GM23338 (cell line): ENCODE data around the gene KIF21A. TPM values are rescaled to one million over a fixed set of nuclear protein-coding genes. Genes with fewer than 3 reads are reported as not detected.

Experiments used
- ATAC-seq: fragments of 200-7000 bp; cut with Tn5 transposase; 3 replicates; pipeline ENCODE4 v1.9.1; 2020
- DNase-seq: peaks from one replicate; pipeline ENCODE4 v3.0.0-alpha.2; 2015; ENCODE audit warnings: low spot score
- H2AFZ ChIP-seq: fragments of 200-600 bp; sonication (generic); 2 replicates; pipeline ENCODE4 v1.8.0; 2016; ENCODE audit warnings: antibody characterized with exemption, mild to moderate bottlenecking, moderate library complexity
- H3F3A ChIP-seq: fragments of 200-600 bp; sonication (generic); replicated peaks from 2 replicates; pipeline ENCODE4 v1.8.0; 2017; ENCODE audit warnings: antibody characterized with exemption, mixed run types, low read depth
- H3K27ac ChIP-seq: fragments of 200-600 bp; sonication (generic); 2 replicates; pipeline ENCODE4 v1.6.1; 2016; ENCODE audit warnings: low read depth
- H3K27me3 ChIP-seq: fragments of 200-600 bp; sonication (generic); 2 replicates; pipeline ENCODE4 v1.8.0; 2016; ENCODE audit warnings: mild to moderate bottlenecking, mixed run types, moderate library complexity; ENCODE audit not compliant: insufficient read depth
- H3K36me3 ChIP-seq: fragments of 200-600 bp; sonication (generic); 2 replicates; pipeline ENCODE4 v1.8.0; 2016; ENCODE audit warnings: mild to moderate bottlenecking; ENCODE audit not compliant: insufficient read depth
- H3K4me1 ChIP-seq: fragments of 200-600 bp; sonication (generic); 2 replicates; pipeline ENCODE4 v1.8.0; 2016; ENCODE audit warnings: mild to moderate bottlenecking, moderate library complexity; ENCODE audit not compliant: insufficient read depth
- H3K4me2 ChIP-seq: fragments of 200-600 bp; sonication (generic); 2 replicates; pipeline ENCODE4 v1.7.1; 2017; ENCODE audit warnings: mixed run types
- H3K4me3 ChIP-seq: fragments of 200-600 bp; sonication (generic); 2 replicates; pipeline ENCODE4 v1.6.1; 2016; ENCODE audit warnings: mixed run types
- H3K79me2 ChIP-seq: fragments of 200-600 bp; sonication (generic); replicated peaks from 2 replicates; pipeline ENCODE4 v1.8.0; 2017; ENCODE audit warnings: mild to moderate bottlenecking; ENCODE audit not compliant: insufficient read depth
- H3K9me2 ChIP-seq: fragments of 200-600 bp; sonication (generic); 2 replicates; pipeline ENCODE4 v1.8.0; 2017; ENCODE audit not compliant: insufficient read depth
- H4K20me1 ChIP-seq: fragments of 200-600 bp; sonication (generic); replicated peaks from 2 replicates; pipeline ENCODE4 v1.8.0; 2017; ENCODE audit warnings: mild to moderate bottlenecking; ENCODE audit not compliant: insufficient read depth
- H3K27ac Mint-ChIP-seq: 2 replicates; pipeline ENCODE4 v1.8.0; 2020; ENCODE audit warnings: inconsistent platforms, mild to moderate bottlenecking, moderate library complexity, mixed read lengths
- H3K27me3 Mint-ChIP-seq: 3 replicates; pipeline ENCODE4 v1.8.0; 2022; ENCODE audit warnings: low read depth, mild to moderate bottlenecking, moderate library complexity, mixed read lengths, inconsistent platforms; ENCODE audit not compliant: insufficient read depth, poor library complexity
- H3K36me3 Mint-ChIP-seq: 3 replicates; pipeline ENCODE4 v1.8.0; 2021; ENCODE audit warnings: low read depth, mild to moderate bottlenecking, inconsistent platforms, moderate library complexity, mixed read lengths
- H3K4me1 Mint-ChIP-seq: 3 replicates; pipeline ENCODE4 v1.8.0; 2020; ENCODE audit warnings: mild to moderate bottlenecking, inconsistent platforms, mixed read lengths
- H3K4me3 Mint-ChIP-seq: 3 replicates; pipeline ENCODE4 v1.8.0; 2021; ENCODE audit warnings: moderate library complexity, mild to moderate bottlenecking, inconsistent platforms, mixed read lengths
- H3K9me3 Mint-ChIP-seq: 3 replicates; pipeline ENCODE4 v1.8.0; 2020; ENCODE audit warnings: moderate library complexity, mild to moderate bottlenecking, inconsistent platforms, mixed read lengths
- CREB1 ChIP-seq: fragments of 250-450 bp; sonication (Bioruptor Pico); IDR thresholded peaks from 2 replicates; pipeline ENCODE4 v1.5.0; 2020; ENCODE audit warnings: low read depth, mild to moderate bottlenecking, moderate library complexity
- NANOG ChIP-seq: IDR thresholded peaks from 2 replicates; pipeline ENCODE4 v1.6.1; 2016; ENCODE audit warnings: antibody characterized with exemption, borderline replicate concordance
- STAT1 ChIP-seq: IDR thresholded peaks from one replicate; pipeline ENCODE4 v1.6.1; 2016; ENCODE audit warnings: antibody characterized with exemption; ENCODE audit not compliant: unreplicated experiment
- ZNF114 ChIP-seq: fragments of 250-450 bp; sonication (Bioruptor Pico); IDR thresholded peaks from 2 replicates; pipeline ENCODE4 v1.5.0; 2020; ENCODE audit warnings: mild to moderate bottlenecking, moderate library complexity
- ZNF331 ChIP-seq: fragments of 250-450 bp; sonication (Bioruptor Pico); IDR thresholded peaks from 2 replicates; pipeline ENCODE4 v1.5.0; 2020; ENCODE audit warnings: low read depth, mild to moderate bottlenecking, moderate library complexity
- ZNF462 ChIP-seq: fragments of 250-450 bp; sonication (Bioruptor Pico); IDR thresholded peaks from 2 replicates; pipeline ENCODE4 v1.5.0; 2020; ENCODE audit warnings: mild to moderate bottlenecking, moderate library complexity
- polyA plus RNA-seq: library from polyadenylated mRNA; unstranded; fragments of >200 nt; fragmentation: Nextera tagmentation; extraction: Ambion mirVana; gene quantifications from 2 replicates; pipeline ENCODE4 v1.2.1, GENCODE V29; 2016
- total RNA-seq: library from RNA; depleted of rRNA; stranded (reverse); fragments of >200 nt; shearing (Covaris generic); gene quantifications from 2 replicates; pipeline ENCODE4 v1.2.3, GENCODE V29; 2014
- TF ChIP-seq, protein P1 (sequence below): IDR thresholded peaks from 2 replicates; pipeline ENCODE4 v1.6.1; 2016; ENCODE audit warnings: antibody characterized with exemption
- TF ChIP-seq, protein P2 (sequence below): IDR thresholded peaks from one replicate; pipeline ENCODE4 v1.6.1; 2018; ENCODE audit warnings: antibody characterized with exemption; ENCODE audit not compliant: unreplicated experiment

Gene KIF21A
- total and polyA plus RNA-seq, 2 experiments from 2014 or later, result 28.8 to 32.0 TPM

GRCh38 chr12:39368096-39368495 lies 74.8 kb downstream of the KIF21A start:
- no peak overlapping the region for H2AFZ ChIP-seq
- H3K36me3 ChIP-seq, result no peaks in the 10 kb centered on the region
- no peak overlapping the region for H3K4me2 ChIP-seq
- H3K27me3 Mint-ChIP-seq, result peaks cover 2% of the 10 kb centered on the region
- no peak overlapping the region for H3K27ac Mint-ChIP-seq
- peaks cover 14% of the 10 kb centered on the region for H3K4me1 Mint-ChIP-seq
- H3K4me3 Mint-ChIP-seq, result no peak overlapping the region
- H3F3A ChIP-seq, result no peaks in the 10 kb centered on the region
- H3K9me2 ChIP-seq, result no peaks in the 10 kb centered on the region
- H3K79me2 ChIP-seq, result no peaks in the 10 kb centered on the region
- no peaks in the 10 kb centered on the region for H4K20me1 ChIP-seq
- DNase-seq (no peak), ATAC-seq (no peak)
- H3K4me1 ChIP-seq, result peaks cover 5% of the 10 kb centered on the region
- H3K4me3 ChIP-seq, result no peak overlapping the region
- H3K27ac ChIP-seq, result no peak overlapping the region
- no peaks in the 10 kb centered on the region for H3K9me3 Mint-ChIP-seq
- H3K36me3 Mint-ChIP-seq, result peaks cover 25% of the 10 kb centered on the region
- TF ChIP-seq ZNF462 (no peak), NANOG (no peak), ZNF114 (CRISPR knock-in tag) (no peak), ZNF331 (CRISPR knock-in tag) (no peak)
- TF ChIP-seq, protein P1, sequence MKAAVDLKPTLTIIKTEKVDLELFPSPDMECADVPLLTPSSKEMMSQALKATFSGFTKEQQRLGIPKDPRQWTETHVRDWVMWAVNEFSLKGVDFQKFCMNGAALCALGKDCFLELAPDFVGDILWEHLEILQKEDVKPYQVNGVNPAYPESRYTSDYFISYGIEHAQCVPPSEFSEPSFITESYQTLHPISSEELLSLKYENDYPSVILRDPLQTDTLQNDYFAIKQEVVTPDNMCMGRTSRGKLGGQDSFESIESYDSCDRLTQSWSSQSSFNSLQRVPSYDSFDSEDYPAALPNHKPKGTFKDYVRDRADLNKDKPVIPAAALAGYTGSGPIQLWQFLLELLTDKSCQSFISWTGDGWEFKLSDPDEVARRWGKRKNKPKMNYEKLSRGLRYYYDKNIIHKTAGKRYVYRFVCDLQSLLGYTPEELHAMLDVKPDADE, result no peak
- no peaks in the 10 kb centered on the region for H3K27me3 ChIP-seq

DNA sequence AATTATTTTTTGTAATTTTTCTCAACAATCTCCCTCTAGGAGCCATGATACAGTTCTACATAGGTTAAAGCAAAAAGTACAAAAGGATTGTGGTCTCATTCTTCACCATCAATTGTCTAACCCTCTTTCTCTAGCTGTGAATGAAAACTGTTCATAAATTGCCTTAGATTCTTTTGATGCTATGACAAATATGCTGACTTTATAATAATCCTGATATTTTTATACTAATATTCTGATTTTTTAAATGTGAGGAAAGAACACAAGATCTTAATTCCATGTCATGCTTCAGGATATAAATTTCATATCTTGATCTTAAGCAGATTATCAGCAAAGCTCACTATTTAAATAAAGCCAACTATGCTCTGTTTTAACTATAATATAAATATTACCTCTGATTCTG lies 75.4 kb downstream of the KIF21A start:
- H3K27ac Mint-ChIP-seq, result no peak overlapping the region
- Histone ChIP-seq H3F3A (no peaks in the 10 kb centered on the region), H3K9me2 (no peaks in the 10 kb centered on the region), H2AFZ (no peak overlapping the region), H3K27ac (no peak overlapping the region), H3K4me1 (no peaks in the 10 kb centered on the region; the same call in 1 of the 2 replicates), H3K4me2 (no peak overlapping the region), H3K79me2 (no peaks in the 10 kb centered on the region), H3K4me3 (no peak overlapping the region), H3K36me3 (no peaks in the 10 kb centered on the region), H3K27me3 (no peaks in the 10 kb centered on the region), H4K20me1 (no peaks in the 10 kb centered on the region)
- ATAC-seq (no peak), DNase-seq (no peak)
- no peak overlapping the region for H3K4me3 Mint-ChIP-seq
- TF ChIP-seq STAT1, result no peak
- no peak for TF ChIP-seq CREB1 (CRISPR knock-in tag)
- TF ChIP-seq ZNF114 (CRISPR knock-in tag), result no peak
- TF ChIP-seq, protein P2, sequence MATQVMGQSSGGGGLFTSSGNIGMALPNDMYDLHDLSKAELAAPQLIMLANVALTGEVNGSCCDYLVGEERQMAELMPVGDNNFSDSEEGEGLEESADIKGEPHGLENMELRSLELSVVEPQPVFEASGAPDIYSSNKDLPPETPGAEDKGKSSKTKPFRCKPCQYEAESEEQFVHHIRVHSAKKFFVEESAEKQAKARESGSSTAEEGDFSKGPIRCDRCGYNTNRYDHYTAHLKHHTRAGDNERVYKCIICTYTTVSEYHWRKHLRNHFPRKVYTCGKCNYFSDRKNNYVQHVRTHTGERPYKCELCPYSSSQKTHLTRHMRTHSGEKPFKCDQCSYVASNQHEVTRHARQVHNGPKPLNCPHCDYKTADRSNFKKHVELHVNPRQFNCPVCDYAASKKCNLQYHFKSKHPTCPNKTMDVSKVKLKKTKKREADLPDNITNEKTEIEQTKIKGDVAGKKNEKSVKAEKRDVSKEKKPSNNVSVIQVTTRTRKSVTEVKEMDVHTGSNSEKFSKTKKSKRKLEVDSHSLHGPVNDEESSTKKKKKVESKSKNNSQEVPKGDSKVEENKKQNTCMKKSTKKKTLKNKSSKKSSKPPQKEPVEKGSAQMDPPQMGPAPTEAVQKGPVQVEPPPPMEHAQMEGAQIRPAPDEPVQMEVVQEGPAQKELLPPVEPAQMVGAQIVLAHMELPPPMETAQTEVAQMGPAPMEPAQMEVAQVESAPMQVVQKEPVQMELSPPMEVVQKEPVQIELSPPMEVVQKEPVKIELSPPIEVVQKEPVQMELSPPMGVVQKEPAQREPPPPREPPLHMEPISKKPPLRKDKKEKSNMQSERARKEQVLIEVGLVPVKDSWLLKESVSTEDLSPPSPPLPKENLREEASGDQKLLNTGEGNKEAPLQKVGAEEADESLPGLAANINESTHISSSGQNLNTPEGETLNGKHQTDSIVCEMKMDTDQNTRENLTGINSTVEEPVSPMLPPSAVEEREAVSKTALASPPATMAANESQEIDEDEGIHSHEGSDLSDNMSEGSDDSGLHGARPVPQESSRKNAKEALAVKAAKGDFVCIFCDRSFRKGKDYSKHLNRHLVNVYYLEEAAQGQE, result no peak
- no peaks in the 10 kb centered on the region for H3K27me3 Mint-ChIP-seq
- H3K36me3 Mint-ChIP-seq, result peaks cover 25% of the 10 kb centered on the region
- peaks cover 9% of the 10 kb centered on the region; the same call in 2 of the 3 replicates for H3K4me1 Mint-ChIP-seq
- H3K9me3 Mint-ChIP-seq, result no peaks in the 10 kb centered on the region
